Coronary artery (tissue), 2 donors: ENCODE data around the gene TBC1D8.

Source experiments
- DNase-seq: peaks from one replicate; pipeline ENCODE4 v3.0.0-alpha.2; 2017; ENCODE audit warnings: low spot score
- H3K27ac ChIP-seq, 2 donors: fragments of 200-600 bp; sonication (generic); one replicate each; pipeline ENCODE4 v1.5.1; 2016 to 2019
- H3K4me3 ChIP-seq: fragments of 200-600 bp; sonication (generic); 2 replicates; pipeline ENCODE4 v1.5.1; 2016; ENCODE audit warnings: mild to moderate bottlenecking, moderate library complexity
- TF ChIP-seq, protein P1 (sequence below): fragments of 200-600 bp; sonication (generic); IDR thresholded peaks from one replicate; pipeline ENCODE4 v1.5.1; 2019; ENCODE audit warnings: antibody characterized with exemption

The TBC1D8 gene

DNA sequence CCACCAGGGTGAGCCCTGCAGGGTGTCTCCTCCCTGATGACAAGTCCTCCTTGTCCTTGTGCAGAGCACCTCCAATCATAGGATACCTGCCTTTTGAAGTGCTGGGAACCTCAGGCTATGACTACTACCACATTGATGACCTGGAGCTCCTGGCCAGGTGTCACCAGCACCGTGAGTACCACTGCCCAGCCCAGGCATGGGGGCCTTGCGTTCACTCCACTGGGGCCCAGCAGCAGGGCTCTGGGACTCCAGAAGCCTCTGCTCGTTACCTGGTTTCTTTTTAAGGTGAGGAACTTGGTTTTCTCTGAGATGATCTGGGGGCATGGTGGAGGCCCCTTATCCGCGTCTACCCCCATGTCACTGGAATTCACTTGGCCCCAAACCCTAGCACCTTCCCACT is 185.6 kb downstream of the TBC1D8 start:
- no peak overlapping the region for H3K4me3 ChIP-seq
- H3K27ac ChIP-seq, result no peak overlapping the region
- DNase-seq, result no peak
- TF ChIP-seq, protein P1, sequence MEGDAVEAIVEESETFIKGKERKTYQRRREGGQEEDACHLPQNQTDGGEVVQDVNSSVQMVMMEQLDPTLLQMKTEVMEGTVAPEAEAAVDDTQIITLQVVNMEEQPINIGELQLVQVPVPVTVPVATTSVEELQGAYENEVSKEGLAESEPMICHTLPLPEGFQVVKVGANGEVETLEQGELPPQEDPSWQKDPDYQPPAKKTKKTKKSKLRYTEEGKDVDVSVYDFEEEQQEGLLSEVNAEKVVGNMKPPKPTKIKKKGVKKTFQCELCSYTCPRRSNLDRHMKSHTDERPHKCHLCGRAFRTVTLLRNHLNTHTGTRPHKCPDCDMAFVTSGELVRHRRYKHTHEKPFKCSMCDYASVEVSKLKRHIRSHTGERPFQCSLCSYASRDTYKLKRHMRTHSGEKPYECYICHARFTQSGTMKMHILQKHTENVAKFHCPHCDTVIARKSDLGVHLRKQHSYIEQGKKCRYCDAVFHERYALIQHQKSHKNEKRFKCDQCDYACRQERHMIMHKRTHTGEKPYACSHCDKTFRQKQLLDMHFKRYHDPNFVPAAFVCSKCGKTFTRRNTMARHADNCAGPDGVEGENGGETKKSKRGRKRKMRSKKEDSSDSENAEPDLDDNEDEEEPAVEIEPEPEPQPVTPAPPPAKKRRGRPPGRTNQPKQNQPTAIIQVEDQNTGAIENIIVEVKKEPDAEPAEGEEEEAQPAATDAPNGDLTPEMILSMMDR, result no peak

DNA sequence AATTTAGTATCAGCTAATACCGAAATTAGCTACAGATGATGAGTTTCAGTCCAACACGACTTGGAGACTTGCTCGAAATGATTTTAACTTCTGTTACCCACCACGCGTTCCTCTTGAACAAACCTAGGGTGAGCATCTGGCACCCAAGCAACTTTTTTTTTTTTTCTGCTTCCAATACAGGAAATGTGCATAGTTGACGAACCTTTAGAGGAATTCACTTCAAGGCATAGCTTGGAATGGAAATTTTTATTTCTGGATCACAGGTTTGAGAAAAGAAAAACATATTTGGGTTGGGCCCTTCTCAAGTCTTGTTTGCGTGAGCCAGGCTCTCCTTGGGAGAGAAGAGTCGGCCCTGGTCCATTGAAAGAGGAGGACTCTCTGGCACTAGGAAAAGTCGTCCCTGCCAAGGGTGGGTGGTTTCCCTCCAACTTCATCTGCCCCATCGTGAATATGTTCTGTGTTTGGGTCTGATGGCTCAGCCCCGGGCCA is 186.5 kb downstream of the TBC1D8 start:
- TF ChIP-seq, protein P1, result no peak
- DNase-seq, result no peak
- no peak overlapping the region for H3K27ac ChIP-seq
- H3K4me3 ChIP-seq, result no peak overlapping the region

DNA sequence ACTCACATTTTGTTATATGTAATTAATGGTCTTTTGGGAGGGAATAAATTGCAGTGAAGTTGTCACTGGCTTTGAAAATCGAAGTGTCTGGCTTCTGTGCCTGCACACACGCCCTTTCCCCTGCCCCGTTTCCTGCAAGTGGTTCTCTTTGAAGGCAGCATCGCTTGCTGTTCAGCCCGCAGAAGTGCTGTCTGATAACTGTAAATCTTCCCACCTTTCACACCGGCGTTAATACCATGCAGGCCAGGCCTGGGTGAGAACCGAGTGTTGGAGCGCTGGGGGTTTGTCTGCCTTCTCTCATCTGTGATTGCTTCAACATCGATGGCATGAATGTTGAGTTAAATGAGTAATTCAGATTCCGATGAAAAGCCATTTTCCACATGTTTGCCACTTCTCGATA is 187.0 kb downstream of the TBC1D8 start:
- Histone ChIP-seq H3K27ac (no peak overlapping the region), H3K4me3 (no peak overlapping the region)
- TF ChIP-seq, protein P1, result no peak
- no peak for DNase-seq

DNA sequence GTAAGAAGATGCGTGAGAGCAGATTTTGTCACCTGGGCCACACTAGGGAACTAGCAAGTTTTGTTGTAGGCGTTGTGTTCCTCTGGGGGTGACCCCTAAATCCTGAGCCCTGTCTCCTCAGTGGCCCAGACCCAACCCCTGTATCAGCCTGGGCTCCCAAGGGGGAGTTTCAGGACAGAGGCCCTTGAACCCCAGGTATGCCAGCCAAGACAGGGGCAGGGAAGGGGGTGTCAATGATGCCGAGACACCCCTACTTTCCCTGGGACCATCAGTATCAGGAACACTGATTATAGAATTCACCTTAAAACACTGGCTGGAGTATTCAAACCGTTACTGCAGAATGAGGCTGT is 188.2 kb downstream of the TBC1D8 start:
- Histone ChIP-seq H3K4me3 (no peak overlapping the region), H3K27ac (no peak overlapping the region)
- no peak for DNase-seq
- TF ChIP-seq, protein P1, result no peak

DNA sequence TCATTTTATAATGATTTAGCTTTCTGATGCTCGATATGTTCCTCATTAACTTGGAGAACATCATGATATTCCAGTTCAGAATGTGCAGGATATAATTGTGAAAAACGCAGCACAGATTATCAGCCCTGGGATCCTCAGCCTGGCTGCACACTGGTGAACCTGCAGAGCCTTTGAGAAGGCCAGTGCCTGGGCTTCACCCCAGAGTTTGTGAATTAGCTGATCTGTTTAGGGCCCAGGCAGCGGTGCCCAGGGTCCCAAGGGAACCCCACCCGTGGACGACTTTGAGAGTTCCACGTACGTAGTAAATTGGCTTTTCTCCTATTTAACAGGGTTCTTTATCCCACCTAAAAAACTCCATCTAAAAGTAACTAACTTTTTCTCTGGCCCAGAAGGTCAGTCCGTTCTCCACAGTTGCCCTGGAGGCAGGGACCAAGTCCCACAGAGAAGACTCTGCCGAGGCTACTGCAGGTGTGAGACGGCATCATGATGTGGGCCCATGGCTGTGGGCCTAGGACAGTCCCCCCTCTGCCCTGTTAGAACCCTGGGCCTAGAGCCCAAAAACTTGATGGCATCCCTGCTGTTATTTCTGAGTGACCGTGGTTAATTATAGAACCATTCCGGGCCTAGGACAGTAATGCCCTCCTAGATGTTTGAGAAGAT is 188.7 kb downstream of the TBC1D8 start:
- TF ChIP-seq, protein P1, result no peak
- no peak for DNase-seq
- H3K4me3 ChIP-seq, result no peak overlapping the region
- H3K27ac ChIP-seq, result no peak overlapping the region

DNA sequence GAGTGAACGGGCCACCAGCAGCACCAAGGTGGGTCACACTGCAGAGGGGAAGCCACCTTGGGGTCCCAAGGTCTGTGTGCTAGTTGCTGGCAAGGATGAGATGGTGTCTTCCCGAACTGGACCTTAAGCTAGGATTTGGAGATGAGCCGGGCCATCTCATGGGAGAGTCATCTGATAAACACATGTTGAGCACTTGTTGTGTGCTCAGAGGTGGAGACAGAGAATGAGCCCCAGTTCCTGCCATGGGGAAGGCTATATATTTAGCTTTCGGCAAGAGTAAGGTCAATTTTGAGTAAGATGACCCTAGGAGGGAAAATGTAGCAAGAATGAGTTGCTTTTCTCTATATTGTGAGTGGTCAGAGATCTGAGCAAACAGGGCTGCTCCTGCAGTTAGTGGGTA is 190.5 kb downstream of the TBC1D8 start:
- TF ChIP-seq, protein P1, result no peak
- DNase-seq, result no peak
- Histone ChIP-seq H3K4me3 (no peak overlapping the region), H3K27ac (no peak overlapping the region)

DNA sequence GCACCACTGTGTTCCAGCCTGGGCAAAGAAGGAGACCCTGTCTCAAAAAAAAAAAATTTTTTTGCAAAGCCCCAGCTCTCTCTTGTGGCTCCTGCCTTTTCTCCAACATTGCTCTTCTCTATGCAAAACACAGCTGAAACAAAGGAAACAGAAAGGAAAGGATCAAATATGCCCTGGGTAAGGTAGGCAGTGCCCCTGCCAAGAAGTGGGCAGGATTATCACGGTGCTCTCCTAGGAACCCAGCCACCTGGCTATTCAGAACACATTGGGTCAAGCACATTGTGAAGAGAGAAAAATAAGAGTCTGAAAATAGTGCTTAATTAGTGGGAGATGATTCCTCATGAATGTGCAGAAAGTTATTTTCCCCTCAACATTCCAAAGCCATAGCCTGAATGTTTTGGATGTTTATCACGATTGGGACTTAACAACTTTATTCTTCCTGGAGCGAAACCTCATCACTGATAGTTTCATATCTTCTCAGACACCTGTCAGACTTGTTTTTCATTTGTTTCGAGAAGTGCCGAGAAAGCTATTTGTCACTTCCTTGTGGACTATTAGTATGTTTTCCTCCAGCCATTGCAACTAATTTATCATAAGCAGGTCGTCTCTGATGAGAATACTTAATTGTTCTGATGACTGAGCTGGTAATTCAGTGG is 191.8 kb downstream of the TBC1D8 start:
- TF ChIP-seq, protein P1, result no peak
- no peak for DNase-seq
- Histone ChIP-seq H3K4me3 (no peak overlapping the region), H3K27ac (no peak overlapping the region)
